ENCODE results near the gene KNDC1.
"Not testable (repeated sequence)": the region's sequence is repeated elsewhere in the genome, so short reads cannot be mapped to it uniquely, and the experiment has no call there.

Gene KNDC1

DNA sequence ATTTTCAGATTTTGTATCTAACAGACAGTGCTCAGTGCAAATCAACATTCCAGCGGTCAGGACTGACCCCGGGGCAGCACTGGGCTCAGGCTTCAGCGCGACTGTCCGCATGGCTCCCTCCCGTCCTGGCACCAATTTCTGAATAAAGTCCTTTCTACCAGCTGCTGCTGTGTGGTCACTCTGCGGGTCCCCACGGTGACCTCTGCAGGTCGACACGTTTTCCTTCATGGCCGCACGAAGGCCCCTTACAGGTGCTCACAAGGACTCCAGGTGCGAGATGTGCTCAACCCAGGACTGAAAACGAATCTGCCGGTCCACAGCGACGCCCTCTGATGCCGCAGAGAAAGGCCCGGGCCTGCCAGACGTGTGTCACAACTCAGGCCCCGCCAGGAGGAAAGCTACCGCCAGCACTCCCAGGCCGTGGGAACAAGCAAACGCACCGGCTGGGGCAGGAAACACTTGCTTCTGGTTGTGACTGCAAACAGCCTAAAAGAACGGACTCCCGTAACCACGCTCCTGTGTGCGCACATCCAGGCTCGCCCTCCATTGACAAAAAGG, 66.3 kb downstream of the KNDC1 start:
- H3K4me3 ChIP-seq (ENCODE audit: low read length): no peak overlapping the region
- peaks cover 3% of the 10 kb centered on the region for H3K9me3 ChIP-seq (ENCODE audit: low read length)
- peaks cover 34% of the 10 kb centered on the region for H3K27me3 ChIP-seq (ENCODE audit: insufficient read depth, low read length)
- no peak overlapping the region for H2AFZ ChIP-seq (ENCODE audit: low read depth, low read length)
- H3K4me1 ChIP-seq (ENCODE audit: insufficient read depth, low read length): peaks cover 11% of the 10 kb centered on the region
- no peaks in the 10 kb centered on the region for H3K36me3 ChIP-seq (ENCODE audit: insufficient read depth, low read length)

GRCh38 chr10:133227256-133227655, 67.2 kb downstream of the KNDC1 start:
- no peak overlapping the region for H2AFZ ChIP-seq (ENCODE audit: low read depth, low read length)
- no peaks in the 10 kb centered on the region for H3K36me3 ChIP-seq (ENCODE audit: insufficient read depth, low read length)
- H3K9me3 ChIP-seq (ENCODE audit: low read length): peaks cover 3% of the 10 kb centered on the region
- H3K4me1 ChIP-seq (ENCODE audit: insufficient read depth, low read length): peaks cover 14% of the 10 kb centered on the region
- no peak overlapping the region for H3K4me3 ChIP-seq (ENCODE audit: low read length)
- peaks cover 43% of the 10 kb centered on the region for H3K27me3 ChIP-seq (ENCODE audit: insufficient read depth, low read length)

DNA sequence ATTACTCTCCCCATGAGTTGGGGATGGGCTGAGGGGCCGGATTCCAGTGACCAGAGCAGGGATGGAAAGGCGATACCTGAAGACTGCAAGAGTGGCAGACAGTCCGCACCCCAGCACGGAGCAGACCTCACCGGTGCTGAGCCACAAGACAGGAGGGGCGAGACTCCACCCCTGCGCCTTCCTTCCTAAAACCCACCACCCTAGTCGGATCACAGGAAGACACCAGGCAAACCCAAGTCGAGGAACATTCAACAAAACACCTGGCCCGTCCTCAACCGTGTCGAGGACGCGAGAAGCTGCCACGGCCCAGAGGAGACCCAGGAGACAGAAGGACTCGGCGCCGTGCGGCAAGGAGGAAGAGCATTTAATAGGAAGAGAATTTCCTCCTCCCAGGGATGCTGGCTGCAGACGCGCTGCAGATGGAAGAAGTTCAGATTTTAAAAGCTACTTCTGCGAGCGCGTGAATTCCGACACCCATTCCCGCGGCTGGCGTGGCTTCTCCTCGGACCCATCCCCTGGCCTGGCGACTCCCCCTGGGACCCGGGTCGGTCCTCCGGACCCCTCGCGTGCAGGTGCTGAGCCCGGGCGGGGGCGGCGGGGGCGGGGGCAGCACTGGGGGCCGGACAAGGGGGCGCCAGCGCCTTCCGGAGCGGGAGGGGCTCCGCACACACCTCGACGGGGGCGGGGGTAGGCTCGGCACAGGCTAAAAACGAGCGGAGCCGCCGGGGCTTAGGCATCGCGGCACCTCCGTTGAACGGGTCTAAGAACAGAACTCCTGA, 69.4 kb downstream of the KNDC1 start:
- peaks cover 14% of the 10 kb centered on the region for H3K4me1 ChIP-seq (ENCODE audit: insufficient read depth, low read length)
- H3K36me3 ChIP-seq (ENCODE audit: insufficient read depth, low read length): no peaks in the 10 kb centered on the region
- peaks cover 5% of the 10 kb centered on the region for H3K9me3 ChIP-seq (ENCODE audit: low read length)
- peaks cover 64% of the 10 kb centered on the region for H3K27me3 ChIP-seq (ENCODE audit: insufficient read depth, low read length)
- no peak overlapping the region for H3K4me3 ChIP-seq (ENCODE audit: low read length)
- no peak overlapping the region for H2AFZ ChIP-seq (ENCODE audit: low read depth, low read length)

DNA sequence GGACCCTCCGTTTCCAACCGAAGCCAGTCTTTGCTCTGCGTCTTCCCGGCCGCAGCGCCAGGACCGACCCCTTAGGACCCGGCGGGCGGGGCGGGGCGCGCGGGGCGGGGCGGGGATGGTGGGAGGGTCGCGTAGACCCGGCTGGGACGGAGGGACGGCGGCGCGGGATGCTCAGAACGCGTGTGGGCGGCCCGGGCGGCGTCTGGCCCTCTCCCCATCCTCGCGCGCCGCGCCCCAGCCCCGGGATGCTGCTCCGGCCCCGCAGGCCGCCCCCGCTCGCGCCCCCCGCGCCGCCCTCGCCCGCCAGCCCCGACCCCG, 70.0 kb downstream of the KNDC1 start, which contains the start of gene UTF1:
Gene UTF1 (plus strand): TSS at position 174 of the 318 bp plus-strand sequence. CDS start 72 bp downstream, at position 246.
- Histone ChIP-seq H3K4me1 (ENCODE audit: insufficient read depth, low read length) (peaks cover 14% of the 10 kb centered on the region), H3K36me3 (ENCODE audit: insufficient read depth, low read length) (no peaks in the 10 kb centered on the region), H3K4me3 (ENCODE audit: low read length) (no peak within 1 kb of the TSS), H3K9me3 (ENCODE audit: low read length) (peaks cover 5% of the 10 kb centered on the region), H3K27me3 (ENCODE audit: insufficient read depth, low read length) (peaks cover 65% of the 10 kb centered on the region), H2AFZ (ENCODE audit: low read depth, low read length) (no peak within 1 kb of the TSS)

DNA sequence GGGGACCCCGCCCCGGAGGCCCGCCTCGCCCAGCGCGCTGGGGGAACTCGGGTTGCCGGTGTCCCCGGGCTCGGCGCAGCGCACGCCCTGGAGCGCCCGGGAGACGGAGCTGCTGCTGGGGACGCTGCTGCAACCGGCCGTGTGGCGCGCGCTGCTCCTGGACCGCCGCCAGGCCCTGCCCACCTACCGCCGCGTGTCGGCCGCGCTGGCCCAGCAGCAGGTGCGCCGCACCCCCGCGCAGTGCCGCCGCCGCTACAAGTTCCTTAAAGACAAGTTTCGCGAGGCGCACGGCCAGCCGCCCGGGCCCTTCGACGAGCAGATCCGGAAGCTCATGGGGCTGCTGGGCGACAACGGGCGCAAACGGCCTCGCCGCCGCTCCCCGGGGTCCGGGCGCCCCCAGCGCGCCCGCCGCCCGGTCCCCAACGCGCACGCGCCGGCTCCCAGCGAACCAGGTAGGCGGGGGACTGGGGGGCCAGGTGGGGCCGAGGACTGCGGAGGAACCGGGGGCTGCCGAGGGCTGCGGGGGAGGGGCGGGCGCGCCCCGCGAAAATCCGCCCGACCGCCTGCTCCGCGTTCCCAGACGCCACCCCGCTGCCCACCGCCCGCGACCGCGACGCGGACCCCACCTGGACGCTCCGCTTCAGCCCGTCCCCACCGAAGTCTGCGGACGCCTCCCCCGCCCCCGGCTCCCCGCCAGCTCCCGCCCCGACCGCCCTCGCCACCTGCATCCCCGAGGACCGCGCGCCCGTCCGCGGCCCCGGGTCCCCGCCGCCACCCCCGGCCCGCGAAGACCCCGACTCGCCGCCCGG, 70.6 kb downstream of the KNDC1 start:
- Histone ChIP-seq H3K27me3 (ENCODE audit: insufficient read depth, low read length) (peaks cover 70% of the 10 kb centered on the region), H3K4me3 (ENCODE audit: low read length) (no peak overlapping the region), H3K36me3 (ENCODE audit: insufficient read depth, low read length) (no peaks in the 10 kb centered on the region), H2AFZ (ENCODE audit: low read depth, low read length) (no peak overlapping the region), H3K9me3 (ENCODE audit: low read length) (peaks cover 5% of the 10 kb centered on the region), H3K4me1 (ENCODE audit: insufficient read depth, low read length) (peaks cover 9% of the 10 kb centered on the region)

GRCh38 chr10:133231244-133231945, 71.4 kb downstream of the KNDC1 start:
- H3K4me3 ChIP-seq (ENCODE audit: low read length): no peak overlapping the region
- H3K9me3 ChIP-seq (ENCODE audit: low read length): peaks cover 5% of the 10 kb centered on the region
- H2AFZ ChIP-seq (ENCODE audit: low read depth, low read length): no peak overlapping the region
- H3K4me1 ChIP-seq (ENCODE audit: insufficient read depth, low read length): peaks cover 3% of the 10 kb centered on the region
- H3K27me3 ChIP-seq (ENCODE audit: insufficient read depth, low read length): peaks cover 75% of the 10 kb centered on the region
- H3K36me3 ChIP-seq (ENCODE audit: insufficient read depth, low read length): no peaks in the 10 kb centered on the region

GRCh38 chr10:133231946-133232574, 72.0 kb downstream of the KNDC1 start:
- Histone ChIP-seq H2AFZ (ENCODE audit: low read depth, low read length) (no peak overlapping the region), H3K9me3 (ENCODE audit: low read length) (peaks cover 2% of the 10 kb centered on the region), H3K27me3 (ENCODE audit: insufficient read depth, low read length) (peaks cover 77% of the 10 kb centered on the region), H3K36me3 (ENCODE audit: insufficient read depth, low read length) (no peaks in the 10 kb centered on the region), H3K4me1 (ENCODE audit: insufficient read depth, low read length) (peaks cover 7% of the 10 kb centered on the region), H3K4me3 (ENCODE audit: low read length) (no peak overlapping the region)

GRCh38 chr10:133234796-133235195, 74.8 kb downstream of the KNDC1 start:
- Histone ChIP-seq H3K27me3 (ENCODE audit: insufficient read depth, low read length) (peaks cover 85% of the 10 kb centered on the region), H3K4me1 (ENCODE audit: insufficient read depth, low read length) (peaks cover 14% of the 10 kb centered on the region)
- not testable (repeated sequence) for H3K9me3 ChIP-seq (ENCODE audit: low read length); H2AFZ ChIP-seq (ENCODE audit: low read depth, low read length); H3K36me3 ChIP-seq (ENCODE audit: insufficient read depth, low read length); H3K4me3 ChIP-seq (ENCODE audit: low read length)

DNA sequence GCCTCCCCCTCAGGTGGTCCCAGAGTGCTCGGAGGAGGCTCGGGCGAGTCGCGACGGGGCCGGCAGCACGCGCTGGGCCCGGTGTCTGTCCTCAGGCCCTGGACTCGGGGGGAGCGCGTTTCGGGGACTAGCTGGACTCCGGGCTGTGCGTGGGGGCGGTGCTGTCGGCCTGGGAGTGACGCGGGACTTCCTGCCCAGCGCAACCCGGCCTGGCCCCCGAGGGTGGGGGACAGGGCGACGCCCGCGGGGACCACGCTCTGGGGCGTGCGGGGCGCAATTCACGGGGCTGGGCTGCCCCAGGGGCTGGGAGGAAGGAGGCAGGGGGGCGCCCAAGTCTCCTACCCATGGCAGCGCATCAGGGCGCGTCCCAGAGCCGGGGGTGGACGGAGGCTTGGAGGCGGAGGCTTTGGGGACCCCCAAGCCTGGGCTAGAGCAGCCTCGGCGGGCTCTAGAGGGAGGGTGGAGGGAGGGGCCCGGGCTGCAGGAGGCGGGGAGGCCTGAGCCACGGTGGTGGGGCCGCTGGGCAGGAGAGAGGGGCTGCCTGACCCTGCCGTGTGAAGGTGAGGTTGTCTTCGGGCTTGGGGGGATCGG, 75.3 kb downstream of the KNDC1 start:
- Histone ChIP-seq H3K4me3 (ENCODE audit: low read length) (no peak overlapping the region), H3K27me3 (ENCODE audit: insufficient read depth, low read length) (peaks cover 87% of the 10 kb centered on the region), H2AFZ (ENCODE audit: low read depth, low read length) (no peak overlapping the region), H3K36me3 (ENCODE audit: insufficient read depth, low read length) (no peaks in the 10 kb centered on the region), H3K4me1 (ENCODE audit: insufficient read depth, low read length) (peaks cover 14% of the 10 kb centered on the region), H3K9me3 (ENCODE audit: low read length) (peaks cover 2% of the 10 kb centered on the region)

DNA sequence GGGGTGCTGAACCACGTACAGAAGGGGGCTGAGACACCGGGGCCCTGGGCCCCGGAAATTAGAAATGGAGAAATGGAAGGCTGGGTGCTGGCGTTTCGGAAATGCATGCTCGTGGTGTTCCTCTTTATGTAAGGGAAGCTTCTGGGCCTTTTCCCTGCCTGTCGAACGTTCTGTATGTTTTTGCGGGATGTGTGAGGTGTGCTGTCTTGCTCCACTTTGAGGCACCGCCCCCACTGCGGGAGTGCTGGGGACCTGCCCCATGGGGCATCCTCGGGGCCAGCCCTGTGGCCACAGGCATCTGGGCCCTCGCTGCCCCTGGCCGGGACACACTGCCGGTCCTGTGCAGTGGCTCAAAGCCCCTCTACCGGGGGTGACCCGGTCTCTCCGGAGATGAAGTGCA, 75.9 kb downstream of the KNDC1 start:
- Histone ChIP-seq H3K4me1 (ENCODE audit: insufficient read depth, low read length) (peaks cover 14% of the 10 kb centered on the region), H2AFZ (ENCODE audit: low read depth, low read length) (no peak overlapping the region), H3K27me3 (ENCODE audit: insufficient read depth, low read length) (peaks cover 86% of the 10 kb centered on the region), H3K9me3 (ENCODE audit: low read length) (peaks cover 2% of the 10 kb centered on the region), H3K36me3 (ENCODE audit: insufficient read depth, low read length) (no peaks in the 10 kb centered on the region), H3K4me3 (ENCODE audit: low read length) (no peak overlapping the region)

DNA sequence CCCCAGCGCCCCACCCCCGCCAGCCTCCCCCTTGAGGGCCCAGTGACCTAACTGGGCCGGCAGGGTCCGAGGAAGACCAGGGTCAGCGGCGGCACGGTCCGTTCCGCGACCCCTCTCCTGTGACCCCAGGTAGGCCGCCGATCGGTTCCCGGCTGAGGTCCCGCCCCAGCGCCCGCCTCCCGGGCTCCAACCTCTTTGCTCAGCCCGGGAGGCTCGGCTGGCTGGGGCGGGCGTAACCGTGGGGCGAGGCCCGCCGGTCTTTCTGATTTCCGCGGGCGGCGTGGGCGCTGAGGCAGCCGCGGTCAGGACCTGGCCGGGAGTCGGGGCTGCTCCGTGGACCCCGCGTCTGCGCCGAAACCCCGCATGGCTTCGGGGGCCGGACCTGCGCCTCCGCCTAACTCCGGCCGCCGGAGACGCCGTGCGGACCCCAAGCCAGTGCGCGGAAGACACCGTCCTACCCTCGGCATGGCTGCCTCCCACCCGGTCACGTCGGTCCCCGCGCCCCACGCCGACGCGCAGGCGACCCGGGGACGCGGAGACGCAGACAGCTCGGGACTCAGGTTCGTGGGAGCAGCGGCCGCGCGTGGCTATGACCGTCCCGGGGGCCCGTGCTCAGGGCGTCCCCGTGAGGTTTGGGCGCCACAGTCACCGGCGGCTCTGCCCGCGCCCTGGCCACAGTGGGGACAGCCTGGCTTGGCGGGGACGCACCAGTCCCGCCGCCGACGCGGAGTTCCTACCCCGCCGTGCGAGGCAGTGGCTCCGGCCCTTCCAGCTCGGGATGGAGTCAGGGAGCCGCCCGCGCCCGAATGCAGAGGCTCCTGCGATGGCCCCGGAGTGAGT, 76.6 kb downstream of the KNDC1 start:
- Histone ChIP-seq H3K4me3 (ENCODE audit: low read length) (no peak overlapping the region), H3K9me3 (ENCODE audit: low read length) (peaks cover 2% of the 10 kb centered on the region), H2AFZ (ENCODE audit: low read depth, low read length) (no peak overlapping the region), H3K36me3 (ENCODE audit: insufficient read depth, low read length) (no peaks in the 10 kb centered on the region), H3K27me3 (ENCODE audit: insufficient read depth, low read length) (peaks cover 86% of the 10 kb centered on the region), H3K4me1 (ENCODE audit: insufficient read depth, low read length) (peaks cover 10% of the 10 kb centered on the region)

DNA sequence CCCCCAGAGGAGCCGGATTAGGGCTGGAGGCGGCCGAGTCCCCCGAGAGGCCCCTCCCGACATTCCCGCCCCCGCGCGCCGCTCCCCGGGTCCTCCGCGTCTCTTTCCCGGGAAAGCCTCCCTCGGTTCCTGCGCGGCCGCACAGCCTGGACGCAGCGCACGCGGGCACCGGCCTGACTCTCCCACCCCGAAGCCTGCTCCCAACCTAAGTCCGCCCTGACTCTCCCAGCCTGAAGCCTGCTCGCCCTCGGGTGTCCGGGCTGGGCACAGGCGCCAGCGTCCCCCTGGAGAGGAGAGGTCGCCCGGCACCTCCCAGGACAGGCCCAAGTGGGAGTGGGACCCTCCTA, 77.2 kb downstream of the KNDC1 start:
- H3K36me3 ChIP-seq (ENCODE audit: insufficient read depth, low read length): no peaks in the 10 kb centered on the region
- peaks cover 10% of the 10 kb centered on the region for H3K4me1 ChIP-seq (ENCODE audit: insufficient read depth, low read length)
- H2AFZ ChIP-seq (ENCODE audit: low read depth, low read length): no peak overlapping the region
- H3K9me3 ChIP-seq (ENCODE audit: low read length): peaks cover 2% of the 10 kb centered on the region
- peaks cover 85% of the 10 kb centered on the region for H3K27me3 ChIP-seq (ENCODE audit: insufficient read depth, low read length)
- H3K4me3 ChIP-seq (ENCODE audit: low read length): no peak overlapping the region
